DMS 273 (cell line): Measurements from ENCODE around the gene TP63.
A peak's percentile ranks its signal among the peaks of the same experiment; 100 is the strongest.
"Not testable (repeated sequence)": the region's sequence is repeated elsewhere in the genome, so short reads cannot be mapped to it uniquely, and the experiment has no call there.

Experiments
- DNase-seq: peaks from one replicate; lab custom pipeline; 2025; ENCODE audit not compliant: unreplicated experiment; lab: John Stamatoyannopoulos, UW

The TP63 gene

DNA sequence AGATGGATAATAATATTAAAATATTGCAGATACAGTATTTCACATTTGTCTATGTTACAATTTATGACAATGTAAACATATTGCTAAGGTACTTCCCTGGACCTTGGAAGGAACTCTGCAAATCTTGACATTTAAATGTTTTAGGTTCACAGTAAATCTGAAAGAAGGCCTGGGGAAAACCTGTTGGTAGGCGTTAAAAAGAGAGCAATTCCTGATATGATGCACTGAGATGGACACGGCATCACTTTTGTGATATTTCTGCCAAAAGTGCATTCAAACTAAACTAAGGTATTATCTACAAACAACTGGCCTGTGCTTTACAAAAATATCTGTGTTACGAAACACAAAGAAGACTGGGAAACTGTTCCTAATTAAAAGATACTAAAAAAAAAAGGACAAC is 6.1 kb upstream of the TP63 start:
- no peak for DNase-seq

- DNase-seq: no peak
Measured at GRCh38 chr3:189625572-189625971, 5.6 kb upstream of the TP63 start.

DNA sequence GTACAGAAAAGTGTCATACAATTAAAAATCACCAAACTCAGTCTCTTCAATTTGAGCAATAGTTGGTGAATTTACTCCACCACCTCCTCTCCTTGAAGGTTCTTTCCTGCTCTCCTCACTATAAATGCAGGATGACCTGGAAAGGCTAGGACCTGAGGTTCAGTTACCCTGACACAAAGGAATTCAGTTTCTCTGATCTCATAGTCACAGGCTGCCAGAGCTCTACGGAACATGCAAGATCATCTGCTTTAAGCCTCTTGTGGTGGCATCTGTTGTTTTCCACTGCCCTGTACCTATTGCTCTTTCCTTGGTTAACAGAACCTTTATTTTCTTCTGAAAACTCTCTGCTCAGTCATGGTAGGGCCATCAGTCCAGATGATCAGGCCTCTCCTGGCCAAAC is 4.9 kb upstream of the TP63 start:
- DNase-seq: no peak

GRCh38 chr3:189629803-189630455 is 1.3 kb upstream of the TP63 start:
- no peak for DNase-seq

DNA sequence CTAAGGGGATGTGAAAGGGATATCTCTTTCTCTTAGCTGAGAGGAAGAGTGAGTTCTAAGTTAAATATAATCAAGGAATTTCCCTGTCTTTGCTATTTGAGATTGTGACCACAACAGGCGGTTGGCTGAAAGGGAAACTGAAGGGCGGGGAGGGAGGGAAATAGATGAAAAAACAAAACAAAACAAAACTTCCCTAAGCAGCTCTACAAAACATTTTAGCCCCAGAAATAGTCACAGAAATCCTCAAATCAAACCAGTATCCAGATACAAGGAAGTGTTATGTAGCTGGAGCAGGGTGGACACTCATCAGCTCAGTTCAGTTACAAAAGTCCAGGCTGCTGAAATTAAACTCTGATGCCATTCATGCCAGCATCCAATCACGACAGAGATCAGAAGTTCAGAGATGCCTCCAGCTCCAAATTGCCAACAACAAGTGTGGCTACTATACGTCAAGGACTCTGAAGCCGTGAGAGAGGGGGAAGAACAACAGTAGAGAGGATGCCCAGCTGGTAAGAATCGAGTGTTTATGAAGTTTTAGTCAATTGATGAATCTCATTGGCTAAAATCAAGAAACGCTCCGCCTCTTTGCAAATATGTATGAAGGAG is 319 bp upstream of the TP63 start:
- DNase-seq: no peak

GRCh38 chr3:189631409-189631808 is 220 bp downstream of the TP63 start:
- no peak for DNase-seq

DNA sequence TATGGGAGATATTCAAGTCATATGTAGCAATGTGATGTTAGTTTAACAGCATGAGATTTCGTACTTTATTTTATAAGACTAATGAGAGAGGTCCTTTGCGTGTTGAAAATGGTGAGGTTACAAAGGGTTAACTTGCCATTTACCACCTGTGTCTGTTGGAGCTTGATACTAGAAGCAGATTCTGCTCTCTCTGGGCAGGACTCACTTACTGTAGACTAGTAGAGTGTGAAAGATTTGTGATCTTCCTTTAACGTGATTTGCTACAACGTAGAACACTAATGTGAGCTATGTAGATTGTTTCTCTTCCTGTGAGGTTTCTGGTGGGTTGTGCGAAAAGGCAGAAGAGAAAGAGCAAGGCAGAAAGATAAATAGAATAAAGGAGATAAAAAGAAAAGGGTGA is 1.1 kb downstream of the TP63 start:
- DNase-seq: no peak

DNA sequence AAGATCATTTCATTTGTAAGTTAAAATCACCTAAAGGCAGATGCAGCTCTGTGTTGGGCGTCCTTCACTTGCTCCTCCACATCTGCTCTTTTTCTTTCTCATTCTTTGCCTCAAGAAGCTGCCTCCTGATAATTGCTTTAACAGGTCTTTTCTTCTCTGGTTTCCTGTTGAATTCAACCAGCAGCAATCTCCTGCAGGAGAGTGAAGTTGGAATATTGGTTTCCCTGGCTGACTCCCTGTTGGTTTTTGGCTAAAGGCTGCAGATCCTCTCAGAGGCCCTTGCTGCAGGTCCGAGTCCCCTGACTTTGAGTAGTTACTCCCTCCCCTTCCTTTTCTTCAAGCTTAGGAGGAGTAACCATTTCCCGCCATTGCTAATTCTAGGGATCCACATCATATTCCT is 4.2 kb downstream of the TP63 start:
- no peak for DNase-seq

DNA sequence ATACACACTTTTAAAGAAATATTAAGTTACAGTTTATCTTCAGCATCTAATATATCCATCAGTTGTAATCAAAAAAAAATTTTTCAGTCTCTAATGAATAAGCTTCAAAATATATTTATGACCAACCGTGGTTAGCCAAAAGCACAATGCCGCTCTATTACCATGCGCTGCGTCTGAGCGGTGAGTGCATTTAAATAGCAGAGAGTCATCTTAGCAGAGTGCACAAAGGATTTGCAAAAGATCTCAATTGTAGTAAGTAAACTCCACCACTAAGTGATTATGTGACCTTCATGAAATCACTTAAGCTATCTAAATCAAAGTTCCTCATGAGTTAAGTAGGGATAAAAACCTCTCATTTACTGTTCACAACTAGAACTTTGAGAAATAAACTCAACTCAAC is 4.9 kb downstream of the TP63 start:
- no peak for DNase-seq

- DNase-seq: no peak
Measured at GRCh38 chr3:189637750-189638149, 6.6 kb downstream of the TP63 start.

DNA sequence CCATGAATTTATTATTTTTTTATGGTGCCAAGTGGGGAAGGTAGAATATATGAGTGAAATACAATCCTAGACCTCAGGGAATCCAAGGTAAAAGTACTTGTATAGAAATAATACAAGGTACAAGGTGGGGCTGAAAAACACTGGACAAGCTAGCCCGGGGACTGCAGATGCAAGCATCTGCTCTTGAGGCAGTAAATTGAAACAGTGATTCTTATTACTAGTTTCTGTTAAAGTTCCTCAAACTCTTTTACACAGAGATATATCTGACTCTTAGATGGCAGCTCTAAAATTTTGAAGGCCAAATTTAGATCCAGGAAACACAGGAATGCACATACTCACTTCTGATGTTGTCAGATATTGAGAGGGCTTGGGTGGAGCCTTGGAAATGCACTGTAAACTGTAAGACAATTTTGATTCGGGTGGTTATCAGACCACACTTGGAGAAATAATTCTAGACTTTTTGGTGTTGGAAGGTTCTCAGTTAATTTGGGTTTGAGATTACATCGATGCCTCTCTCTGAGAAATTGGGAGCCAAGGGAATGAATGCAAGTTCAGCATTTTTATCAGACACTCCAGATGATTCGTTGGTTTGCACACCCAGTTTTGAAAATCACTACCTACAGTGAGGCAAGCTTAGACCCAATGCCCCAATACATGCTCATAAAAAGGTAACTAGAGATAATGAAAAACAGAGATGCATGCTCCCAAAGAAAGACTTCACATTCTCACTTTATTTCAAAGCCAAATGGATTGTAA is 7.3 kb downstream of the TP63 start:
- DNase-seq: no peak

DNA sequence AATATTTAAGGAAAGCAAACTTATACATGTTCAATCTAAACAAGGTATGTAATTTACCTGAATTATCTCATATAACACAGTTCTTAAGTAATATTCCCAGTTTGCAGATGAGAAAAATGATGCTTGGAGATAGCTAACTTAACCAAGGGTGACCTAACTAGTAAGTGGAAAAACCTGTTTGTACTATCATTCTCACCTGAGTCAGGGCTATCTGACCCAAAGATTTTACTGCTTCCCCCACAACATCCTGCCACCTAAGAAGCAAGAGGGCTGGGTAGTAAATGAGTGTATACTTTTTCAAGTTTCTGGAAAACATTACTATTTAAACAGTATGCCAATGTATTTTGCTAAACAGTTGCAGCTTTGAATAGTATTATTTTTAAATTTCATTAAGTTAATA is 10.6 kb downstream of the TP63 start:
- no peak for DNase-seq

DNA sequence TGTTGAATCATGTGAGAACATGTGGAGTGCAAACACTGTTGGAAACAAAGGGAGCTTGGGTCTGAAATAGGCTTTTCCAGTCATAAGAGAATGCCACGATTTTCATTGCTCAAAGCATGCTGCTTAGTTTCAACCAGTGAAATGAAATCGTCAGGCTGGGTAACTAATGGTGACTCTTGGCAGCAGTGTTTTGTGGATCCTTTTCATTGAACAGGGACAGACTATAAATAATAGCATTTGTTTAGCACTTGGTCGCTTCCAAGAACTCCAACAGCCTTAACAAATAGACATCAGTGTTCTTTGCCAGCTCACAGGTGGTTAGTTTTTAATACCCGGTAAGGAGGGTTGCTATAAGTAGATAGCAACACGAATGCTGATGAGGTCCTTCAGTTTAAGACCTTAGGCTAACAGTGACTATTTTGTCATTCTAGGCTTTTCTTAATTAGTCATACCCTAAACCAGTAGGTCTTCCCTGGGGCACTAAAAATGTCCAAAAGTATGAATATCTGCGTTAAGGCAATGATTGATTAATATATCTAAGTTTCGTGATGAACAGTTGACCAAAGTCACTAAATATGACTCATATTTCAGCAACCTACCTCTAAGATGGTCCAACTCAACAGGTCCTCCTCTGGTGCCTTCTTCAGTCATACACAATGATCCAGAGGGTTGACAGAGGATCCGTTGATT is 15.8 kb downstream of the TP63 start:
- DNase-seq: no peak

- DNase-seq: peak; percentile 47
Measured at GRCh38 chr3:189652042-189652441, 20.9 kb downstream of the TP63 start.

- no peak for DNase-seq
Measured at GRCh38 chr3:189655617-189656016, 24.4 kb downstream of the TP63 start.

GRCh38 chr3:189659571-189659970 is 28.4 kb downstream of the TP63 start:
- DNase-seq: no peak

DNA sequence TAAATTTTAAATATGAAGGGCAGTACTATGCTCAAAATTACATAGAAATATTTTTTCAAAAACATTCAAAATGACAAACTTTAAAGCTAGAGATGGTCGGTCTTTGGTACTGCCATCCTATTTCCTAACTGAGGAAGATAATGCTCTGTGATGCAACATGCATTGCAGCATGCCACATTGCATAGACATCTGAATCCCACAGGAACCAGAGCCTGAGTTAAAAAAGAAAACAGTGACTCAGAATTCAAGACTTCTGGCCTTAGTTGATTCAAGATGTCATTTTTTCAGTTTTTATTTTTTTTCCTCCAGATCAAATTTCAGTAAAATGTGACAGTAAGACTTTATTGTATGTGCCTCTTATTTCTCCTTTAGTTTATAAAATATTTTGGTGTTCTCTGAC is 33.1 kb downstream of the TP63 start:
- DNase-seq: no peak

DNA sequence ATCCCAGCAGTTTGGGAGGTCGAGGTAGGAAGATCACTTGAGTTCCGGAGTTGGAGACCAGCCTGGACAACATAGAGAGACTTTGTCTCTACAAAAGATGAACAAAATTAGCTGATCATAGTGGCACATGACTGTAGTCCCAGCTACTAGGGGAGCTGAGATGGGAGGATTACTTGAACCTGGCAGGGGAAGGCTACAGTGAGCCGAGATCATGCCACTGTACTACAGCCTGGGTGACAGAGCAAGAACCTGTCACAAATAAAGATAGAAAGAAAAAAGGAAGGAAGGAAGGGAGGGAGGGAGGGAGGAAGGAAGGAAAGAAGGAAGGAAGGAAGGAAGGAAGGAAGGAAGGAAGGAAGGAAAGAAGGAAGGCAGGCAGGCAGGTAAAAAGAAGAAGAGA is 41.2 kb downstream of the TP63 start:
- not testable (repeated sequence) for DNase-seq

GRCh38 chr3:189673535-189673934 is 42.3 kb downstream of the TP63 start:
- no peak for DNase-seq

DNA sequence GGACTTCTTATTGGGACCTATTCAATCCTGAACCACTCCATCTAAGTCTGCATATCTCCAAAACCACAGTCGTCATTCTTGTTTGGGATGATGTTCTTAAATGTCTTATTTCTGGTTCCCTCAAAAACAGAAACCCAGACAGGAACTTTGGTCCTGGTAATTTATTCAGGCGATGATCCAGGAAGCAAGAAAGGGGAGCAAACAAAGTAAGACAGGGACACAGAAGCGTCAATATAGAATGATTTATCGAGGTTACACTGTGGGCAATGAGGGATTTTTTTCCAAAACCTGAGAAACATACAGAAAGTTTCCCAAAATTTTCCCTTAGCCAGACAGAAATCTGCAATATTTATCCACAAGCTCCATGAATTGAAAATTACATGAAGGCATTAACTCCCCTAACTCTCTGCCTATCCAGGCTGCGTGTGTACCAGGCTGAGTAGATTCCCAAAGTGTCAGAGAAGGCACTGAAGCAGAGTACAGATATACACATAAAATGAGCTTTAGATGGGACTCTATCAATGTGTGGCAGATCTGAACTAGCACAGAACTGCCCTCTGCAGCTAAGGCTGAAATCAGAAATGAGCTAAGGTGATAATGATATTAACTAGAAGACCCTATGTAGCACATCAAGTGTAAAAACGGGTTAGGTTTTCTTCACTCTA is 43.2 kb downstream of the TP63 start:
- DNase-seq: no peak

- peak; percentile 28 for DNase-seq
Measured at GRCh38 chr3:189677667-189678066, 46.5 kb downstream of the TP63 start.
